ENCODE results near the gene MTMR12.
"Not testable (repeated sequence)": the region's sequence is repeated elsewhere in the genome, so short reads cannot be mapped to it uniquely, and the experiment has no call there.

Gene MTMR12

DNA sequence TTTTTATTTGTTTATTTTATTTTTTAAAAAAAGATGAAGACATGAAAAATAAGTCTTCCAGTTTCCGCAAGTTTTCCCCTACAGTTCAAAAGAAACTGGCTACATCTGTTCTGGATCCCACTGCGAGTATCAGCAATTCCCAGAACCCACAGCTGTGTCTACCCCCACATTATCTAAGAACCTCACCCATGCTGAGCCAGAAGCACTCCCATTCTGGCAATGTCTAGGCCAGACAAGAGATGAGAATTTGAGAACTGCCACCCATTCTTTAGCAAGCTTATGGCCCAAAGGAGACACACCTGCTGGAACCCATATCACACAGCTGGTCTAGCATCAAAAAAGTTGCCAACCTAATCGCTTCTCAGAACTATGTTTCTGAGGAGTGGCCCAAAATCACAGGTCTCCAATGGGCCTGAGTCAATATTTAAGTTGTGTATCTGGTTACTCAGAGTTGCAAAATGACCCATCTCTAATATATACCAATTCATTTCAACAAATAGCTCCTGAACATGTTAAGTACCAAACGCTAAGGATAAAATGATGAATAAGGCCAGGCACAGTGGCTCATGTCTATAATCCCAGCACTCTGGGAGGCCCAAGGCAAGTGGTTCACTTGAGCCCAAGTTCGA lies 27.1 kb downstream of the MTMR12 start:
- Histone ChIP-seq H3K4me1 (no peaks in the 10 kb centered on the region), H3K9me3 (no peaks in the 10 kb centered on the region; the same call in 1 of the 2 replicates), H3K36me3 (no peaks in the 10 kb centered on the region), H3K4me3 (ENCODE audit: low read depth, low read length) (no peak overlapping the region), H3K27me3 (no peaks in the 10 kb centered on the region)
- TF ChIP-seq, protein P1, sequence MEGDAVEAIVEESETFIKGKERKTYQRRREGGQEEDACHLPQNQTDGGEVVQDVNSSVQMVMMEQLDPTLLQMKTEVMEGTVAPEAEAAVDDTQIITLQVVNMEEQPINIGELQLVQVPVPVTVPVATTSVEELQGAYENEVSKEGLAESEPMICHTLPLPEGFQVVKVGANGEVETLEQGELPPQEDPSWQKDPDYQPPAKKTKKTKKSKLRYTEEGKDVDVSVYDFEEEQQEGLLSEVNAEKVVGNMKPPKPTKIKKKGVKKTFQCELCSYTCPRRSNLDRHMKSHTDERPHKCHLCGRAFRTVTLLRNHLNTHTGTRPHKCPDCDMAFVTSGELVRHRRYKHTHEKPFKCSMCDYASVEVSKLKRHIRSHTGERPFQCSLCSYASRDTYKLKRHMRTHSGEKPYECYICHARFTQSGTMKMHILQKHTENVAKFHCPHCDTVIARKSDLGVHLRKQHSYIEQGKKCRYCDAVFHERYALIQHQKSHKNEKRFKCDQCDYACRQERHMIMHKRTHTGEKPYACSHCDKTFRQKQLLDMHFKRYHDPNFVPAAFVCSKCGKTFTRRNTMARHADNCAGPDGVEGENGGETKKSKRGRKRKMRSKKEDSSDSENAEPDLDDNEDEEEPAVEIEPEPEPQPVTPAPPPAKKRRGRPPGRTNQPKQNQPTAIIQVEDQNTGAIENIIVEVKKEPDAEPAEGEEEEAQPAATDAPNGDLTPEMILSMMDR (IDR thresholded peaks at IDR 0.05; ENCODE audit: low read depth, low read length), result no peak
- DNase-seq, result no peak

DNA sequence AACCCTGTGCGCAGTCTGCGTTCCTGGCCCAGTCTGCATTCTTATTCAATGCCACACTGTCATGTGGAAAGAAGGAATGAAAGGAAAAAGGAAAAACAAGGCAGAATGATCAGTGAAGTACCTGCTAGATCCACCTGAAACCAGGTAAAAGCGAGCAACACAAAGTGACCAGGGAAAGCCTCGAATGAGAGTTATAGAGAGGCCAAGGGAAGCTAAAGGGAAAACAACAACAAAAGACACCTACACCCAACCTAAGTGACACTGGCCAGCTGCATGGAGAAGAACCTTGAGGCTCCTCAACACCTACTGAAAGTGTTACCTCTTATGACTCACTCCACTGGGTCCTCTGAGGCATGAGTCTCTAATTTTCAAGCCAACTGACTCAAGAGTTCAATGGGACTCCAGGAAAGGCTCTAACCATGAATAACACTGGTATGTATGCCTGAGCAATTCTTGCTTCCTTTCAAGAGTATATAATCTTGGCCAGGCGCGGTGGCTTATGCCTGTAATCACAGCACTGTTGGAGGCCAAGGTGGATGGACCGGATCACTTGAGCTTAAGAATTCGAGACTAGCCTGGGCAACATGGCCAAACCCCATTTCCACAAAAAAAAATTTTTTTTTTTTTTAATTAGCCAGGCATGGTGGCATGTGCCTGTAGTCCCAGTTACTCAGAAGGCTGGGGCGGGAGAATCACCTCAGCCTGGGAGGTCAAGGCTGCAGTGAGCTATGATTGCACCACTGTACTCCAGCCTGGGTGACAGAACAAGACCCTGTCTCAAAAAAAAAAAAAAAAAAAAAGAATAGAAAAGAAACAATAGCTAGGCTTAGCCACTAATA lies 29.0 kb downstream of the MTMR12 start:
- no peak for DNase-seq
- no peaks in the 10 kb centered on the region for H3K9me3 ChIP-seq
- no peaks in the 10 kb centered on the region for H3K36me3 ChIP-seq
- TF ChIP-seq, protein P1 (IDR thresholded peaks at IDR 0.05; ENCODE audit: low read depth, low read length), result no peak
- no peak overlapping the region for H3K4me3 ChIP-seq (ENCODE audit: low read depth, low read length)
- H3K27me3 ChIP-seq, result no peaks in the 10 kb centered on the region
- H3K4me1 ChIP-seq, result no peaks in the 10 kb centered on the region

DNA sequence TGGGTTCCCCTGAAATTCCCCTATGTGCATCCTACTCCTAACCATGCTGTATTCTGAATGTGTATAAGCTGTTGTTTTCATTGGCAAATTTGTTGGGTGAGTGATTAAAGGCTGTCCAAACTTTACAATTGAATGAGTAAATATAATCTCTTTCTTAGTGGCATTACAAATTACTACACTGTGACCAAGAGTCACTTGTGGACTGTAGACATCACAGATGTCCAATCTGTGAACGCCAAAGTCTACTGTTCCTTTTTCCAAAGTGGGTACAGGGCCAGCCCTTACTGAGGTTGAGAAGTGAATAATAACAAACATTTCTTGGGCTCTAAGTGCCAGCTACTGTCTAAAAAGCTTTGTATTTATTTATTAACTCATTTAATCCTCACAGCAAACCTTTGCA lies 29.7 kb downstream of the MTMR12 start:
- TF ChIP-seq, protein P1 (IDR thresholded peaks at IDR 0.05; ENCODE audit: low read depth, low read length), result no peak
- DNase-seq, result no peak
- no peaks in the 10 kb centered on the region for H3K9me3 ChIP-seq
- no peaks in the 10 kb centered on the region for H3K36me3 ChIP-seq
- no peaks in the 10 kb centered on the region for H3K27me3 ChIP-seq
- H3K4me3 ChIP-seq (ENCODE audit: low read depth, low read length), result no peak overlapping the region
- no peaks in the 10 kb centered on the region for H3K4me1 ChIP-seq

DNA sequence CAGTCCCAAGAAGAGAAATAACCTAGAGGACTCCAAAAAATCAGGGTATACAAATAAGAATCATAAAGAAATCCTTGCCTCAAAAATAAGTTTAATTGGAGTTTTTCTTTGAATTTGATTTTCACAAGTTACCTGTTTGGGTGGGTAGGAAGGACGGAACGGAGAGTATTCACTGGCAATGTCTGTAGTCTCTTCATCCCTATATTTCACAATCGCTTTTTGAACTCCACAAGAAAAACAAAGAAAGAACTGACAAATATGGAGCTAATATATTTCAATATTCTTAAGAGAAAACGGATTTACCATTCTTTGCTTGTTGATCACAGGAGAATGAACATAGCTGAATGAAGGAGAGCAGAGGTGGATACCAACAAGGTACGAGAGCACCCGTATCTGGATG lies 30.1 kb downstream of the MTMR12 start:
- no peak overlapping the region for H3K4me3 ChIP-seq (ENCODE audit: low read depth, low read length)
- no peaks in the 10 kb centered on the region for H3K4me1 ChIP-seq
- no peaks in the 10 kb centered on the region for H3K36me3 ChIP-seq
- H3K9me3 ChIP-seq, result no peaks in the 10 kb centered on the region
- no peak for DNase-seq
- H3K27me3 ChIP-seq, result no peaks in the 10 kb centered on the region
- TF ChIP-seq, protein P1 (IDR thresholded peaks at IDR 0.05; ENCODE audit: low read depth, low read length), result no peak

DNA sequence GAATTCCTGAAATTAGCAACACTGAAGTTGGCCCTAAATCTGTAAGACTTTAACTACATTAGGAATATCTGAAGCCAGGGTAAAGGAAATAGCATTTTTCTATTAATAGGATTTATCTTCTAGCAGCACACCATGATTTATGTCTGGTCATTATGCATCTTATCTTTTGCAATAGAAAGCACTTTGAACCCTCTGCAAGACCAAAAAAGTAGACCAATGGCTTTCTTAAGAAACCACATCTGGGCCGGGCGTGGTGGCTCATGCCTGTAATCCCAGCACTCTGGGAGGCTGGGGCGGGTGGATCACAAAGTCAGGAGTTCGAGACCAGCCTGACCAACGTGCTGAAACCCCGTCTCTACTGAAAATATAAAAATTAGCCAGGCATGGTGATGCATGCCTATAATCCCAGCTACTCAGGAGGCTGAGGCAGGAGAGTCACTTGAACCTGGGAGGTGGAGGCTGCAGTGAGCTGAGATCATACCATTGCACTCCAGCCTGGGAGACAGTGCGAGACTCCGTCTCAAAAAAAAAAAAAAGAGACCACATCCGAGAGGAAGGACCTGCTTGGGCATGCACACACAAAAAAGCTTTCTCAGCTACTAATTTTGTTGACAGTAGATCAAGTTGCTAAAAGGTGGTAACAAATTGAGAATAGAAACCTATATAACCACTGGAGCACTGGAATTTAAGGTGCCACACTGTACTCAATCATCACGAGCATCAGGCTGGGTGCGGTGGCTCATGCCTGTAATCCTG lies 31.2 kb downstream of the MTMR12 start:
- not testable (repeated sequence) for DNase-seq; H3K4me3 ChIP-seq (ENCODE audit: low read depth, low read length); H3K27me3 ChIP-seq; H3K9me3 ChIP-seq; H3K4me1 ChIP-seq; H3K36me3 ChIP-seq

DNA sequence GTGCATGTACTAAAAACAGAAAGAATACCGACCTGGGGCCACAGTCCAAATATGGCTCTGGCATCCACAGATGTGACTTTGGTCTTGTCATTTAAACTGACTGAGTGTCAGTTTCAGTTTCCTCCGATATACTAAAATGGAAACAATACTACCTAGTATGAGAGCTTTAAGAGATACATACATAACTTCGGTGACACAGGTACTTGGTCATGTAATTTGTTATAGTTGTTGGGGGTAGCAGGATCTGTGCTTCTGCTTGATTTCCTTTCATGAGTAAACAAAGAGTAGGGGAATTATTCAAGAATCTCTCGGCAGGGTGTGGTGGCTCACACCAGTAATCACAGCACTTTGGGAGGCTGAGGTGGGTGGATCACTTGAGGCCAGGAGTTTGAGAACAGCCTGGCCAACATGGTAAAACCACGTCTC lies 32.1 kb downstream of the MTMR12 start:
- no peak overlapping the region for H3K4me3 ChIP-seq (ENCODE audit: low read depth, low read length)
- no peaks in the 10 kb centered on the region for H3K27me3 ChIP-seq
- no peaks in the 10 kb centered on the region for H3K36me3 ChIP-seq
- no peak for DNase-seq
- H3K4me1 ChIP-seq, result no peaks in the 10 kb centered on the region
- TF ChIP-seq, protein P1 (IDR thresholded peaks at IDR 0.05; ENCODE audit: low read depth, low read length), result no peak
- H3K9me3 ChIP-seq, result no peaks in the 10 kb centered on the region

All from BE2C (cell line).